ENCODE results near the gene SEPTIN8. TPM values are rescaled to one million over a fixed set of nuclear protein-coding genes. Genes with fewer than 3 reads are reported as not detected.

Gene SEPTIN8
- total and polyA plus RNA-seq, 9 donors: 18.7 to 54.5 (median 36.8) TPM

DNA sequence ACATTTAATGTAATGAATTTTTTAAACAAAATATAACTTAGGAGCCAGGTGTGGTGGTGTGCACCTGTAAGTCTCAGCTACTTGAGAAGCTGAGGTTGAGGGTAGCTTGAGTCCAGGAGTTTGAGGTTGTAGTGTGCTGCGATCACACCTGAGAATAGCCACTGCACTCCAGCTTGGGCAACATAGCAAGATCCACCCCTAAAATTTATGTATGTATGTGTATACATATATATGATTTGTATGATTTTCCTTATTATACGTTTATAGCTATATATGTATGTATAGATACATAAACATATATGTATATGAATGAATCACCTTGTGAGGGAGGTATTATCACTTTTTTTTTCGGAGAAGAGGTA lies 30.5 kb downstream of the SEPTIN8 start:
- DNase-seq: no peak
- no peak overlapping the region for H3K4me3 ChIP-seq
- H3K36me3 ChIP-seq: no peaks in the 10 kb centered on the region
- TF ChIP-seq POLR2A (IDR thresholded peaks at IDR 0.05) (no peak), EP300 (IDR thresholded peaks at IDR 0.05) (no peak)
- WGBS, 3 donors: 23 to 28% (median 23%) methylated on average over 3 of the region's 3 CpGs
- intact Hi-C loops (cut with DNase I): no loop called here
- H3K27me3 ChIP-seq: peaks cover 6% of the 10 kb centered on the region
- no peaks in the 10 kb centered on the region for H3K9me3 ChIP-seq
- no peak overlapping the region for H3K27ac ChIP-seq
- H3K4me1 ChIP-seq (ENCODE audit: insufficient read depth): peaks cover 4% of the 10 kb centered on the region

DNA sequence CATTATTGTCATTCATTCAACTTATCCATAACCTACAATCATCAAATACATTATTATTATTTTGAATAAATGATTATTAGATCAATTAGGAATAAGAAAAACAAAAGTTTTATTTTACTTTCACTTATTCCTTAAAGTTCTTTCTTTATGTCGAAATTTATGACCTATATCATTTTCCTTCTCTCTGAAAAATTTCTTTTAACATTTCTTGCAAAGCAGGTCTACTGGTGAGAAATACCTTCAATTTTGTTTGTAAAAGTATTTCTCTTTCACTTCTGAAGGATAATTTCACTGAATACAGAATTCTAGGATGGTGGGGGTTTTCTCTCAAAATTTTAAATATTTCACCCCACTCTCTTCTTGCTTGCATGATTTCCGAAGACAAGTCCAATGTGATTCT lies 32.4 kb downstream of the SEPTIN8 start:
- Histone ChIP-seq H3K27ac (no peak overlapping the region), H3K4me1 (ENCODE audit: insufficient read depth) (peaks cover 4% of the 10 kb centered on the region), H3K4me3 (no peak overlapping the region), H3K9me3 (no peaks in the 10 kb centered on the region), H3K27me3 (peaks cover 6% of the 10 kb centered on the region), H3K36me3 (no peaks in the 10 kb centered on the region)
- 56 to 90% (median 64%) methylated on average over 2 of the region's 2 CpGs for WGBS, 3 donors
- intact Hi-C loops (cut with DNase I): no loop called here
- no peak for DNase-seq
- TF ChIP-seq, protein P1, sequence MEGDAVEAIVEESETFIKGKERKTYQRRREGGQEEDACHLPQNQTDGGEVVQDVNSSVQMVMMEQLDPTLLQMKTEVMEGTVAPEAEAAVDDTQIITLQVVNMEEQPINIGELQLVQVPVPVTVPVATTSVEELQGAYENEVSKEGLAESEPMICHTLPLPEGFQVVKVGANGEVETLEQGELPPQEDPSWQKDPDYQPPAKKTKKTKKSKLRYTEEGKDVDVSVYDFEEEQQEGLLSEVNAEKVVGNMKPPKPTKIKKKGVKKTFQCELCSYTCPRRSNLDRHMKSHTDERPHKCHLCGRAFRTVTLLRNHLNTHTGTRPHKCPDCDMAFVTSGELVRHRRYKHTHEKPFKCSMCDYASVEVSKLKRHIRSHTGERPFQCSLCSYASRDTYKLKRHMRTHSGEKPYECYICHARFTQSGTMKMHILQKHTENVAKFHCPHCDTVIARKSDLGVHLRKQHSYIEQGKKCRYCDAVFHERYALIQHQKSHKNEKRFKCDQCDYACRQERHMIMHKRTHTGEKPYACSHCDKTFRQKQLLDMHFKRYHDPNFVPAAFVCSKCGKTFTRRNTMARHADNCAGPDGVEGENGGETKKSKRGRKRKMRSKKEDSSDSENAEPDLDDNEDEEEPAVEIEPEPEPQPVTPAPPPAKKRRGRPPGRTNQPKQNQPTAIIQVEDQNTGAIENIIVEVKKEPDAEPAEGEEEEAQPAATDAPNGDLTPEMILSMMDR (IDR thresholded peaks at IDR 0.05): no peak
- TF ChIP-seq POLR2A (IDR thresholded peaks at IDR 0.05) (no peak), EP300 (IDR thresholded peaks at IDR 0.05) (no peak)

DNA sequence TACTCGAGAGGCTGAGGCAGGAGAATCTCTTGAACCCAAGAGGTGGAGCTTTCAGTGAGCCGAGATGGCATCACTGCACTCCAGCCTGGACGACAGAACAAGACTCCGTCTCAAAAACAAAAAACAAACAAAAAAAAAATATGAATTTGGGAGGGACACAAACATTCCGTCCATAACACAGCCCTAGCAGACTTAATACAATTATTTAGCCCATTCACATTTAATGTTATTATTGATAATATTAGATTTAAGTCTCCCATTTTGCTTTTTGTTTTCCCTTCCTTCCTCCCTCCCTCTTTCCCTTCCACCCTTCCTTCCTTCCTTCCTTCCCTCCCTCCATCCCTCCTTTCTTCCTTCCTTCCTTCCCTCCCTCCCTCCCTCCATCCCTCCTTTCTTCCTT lies 34.4 kb downstream of the SEPTIN8 start:
- TF ChIP-seq, protein P1 (IDR thresholded peaks at IDR 0.05): no peak
- TF ChIP-seq EP300 (IDR thresholded peaks at IDR 0.05) (no peak), POLR2A (IDR thresholded peaks at IDR 0.05) (no peak)
- Histone ChIP-seq H3K27me3 (peaks cover 6% of the 10 kb centered on the region), H3K9me3 (no peaks in the 10 kb centered on the region), H3K4me3 (no peak overlapping the region), H3K36me3 (no peaks in the 10 kb centered on the region), H3K27ac (no peak overlapping the region), H3K4me1 (ENCODE audit: insufficient read depth) (peaks cover 2% of the 10 kb centered on the region)
- WGBS, 3 donors: 89 to 91% (median 91%) methylated on average over 5 of the region's 5 CpGs
- intact Hi-C loops (cut with DNase I): no loop called here
- no peak for DNase-seq

DNA sequence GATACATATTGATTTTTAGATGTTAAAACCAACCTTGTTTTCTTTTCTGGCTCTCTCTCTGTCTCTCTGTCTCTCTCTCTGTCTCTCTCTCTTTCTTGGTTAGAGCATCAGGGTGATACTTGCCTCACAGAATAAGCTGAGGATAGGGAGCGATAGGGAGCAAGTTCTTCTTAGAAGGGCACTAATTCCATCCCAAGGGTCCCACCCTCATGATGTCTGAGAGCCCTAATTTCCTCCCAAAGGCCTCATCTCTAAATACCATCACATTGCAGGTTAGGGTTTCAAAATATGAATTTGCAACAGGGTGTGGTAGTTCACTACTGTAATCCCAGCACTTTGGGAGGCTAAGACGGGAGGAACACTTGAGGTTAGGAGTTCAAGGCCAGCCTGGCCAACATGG lies 34.9 kb downstream of the SEPTIN8 start:
- no peak for DNase-seq
- Histone ChIP-seq H3K27me3 (peaks cover 4% of the 10 kb centered on the region), H3K9me3 (no peaks in the 10 kb centered on the region), H3K4me1 (ENCODE audit: insufficient read depth) (peaks cover 1% of the 10 kb centered on the region), H3K36me3 (no peaks in the 10 kb centered on the region), H3K27ac (no peak overlapping the region), H3K4me3 (no peak overlapping the region)
- intact Hi-C loops (cut with DNase I): no loop called here
- TF ChIP-seq EP300 (IDR thresholded peaks at IDR 0.05) (no peak), POLR2A (IDR thresholded peaks at IDR 0.05) (no peak)
- TF ChIP-seq, protein P1 (IDR thresholded peaks at IDR 0.05): no peak
- 83 to 90% (median 88%) methylated on average over 2 of the region's 2 CpGs for WGBS, 3 donors

DNA sequence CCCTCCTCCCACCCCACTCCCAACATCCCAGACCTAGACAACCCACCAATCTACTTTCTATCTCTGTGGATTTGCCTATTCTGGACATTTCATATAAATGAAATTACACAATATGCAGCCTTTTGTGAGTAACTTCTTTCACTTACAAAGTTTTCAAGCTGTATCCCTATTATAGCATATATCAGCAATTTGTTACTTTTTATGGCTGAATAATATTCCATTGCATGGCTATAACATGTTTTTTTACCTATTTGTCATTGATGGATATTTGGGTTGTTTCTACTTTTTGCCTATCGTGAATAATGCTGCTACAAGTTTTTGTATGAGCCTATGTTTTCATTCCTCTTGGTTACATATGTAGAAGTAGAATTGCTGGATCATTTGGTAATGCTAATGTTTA lies 37.8 kb downstream of the SEPTIN8 start:
- intact Hi-C loops (cut with DNase I): loop anchor here in 1 of 4 donors (10.0 kb wide), 1 partner anchor 76 kb away; the partner anchor contains the start of gene SOWAHA
- Histone ChIP-seq H3K27me3 (no peaks in the 10 kb centered on the region), H3K36me3 (no peaks in the 10 kb centered on the region), H3K4me3 (no peak overlapping the region), H3K4me1 (ENCODE audit: insufficient read depth) (peaks cover 2% of the 10 kb centered on the region), H3K27ac (no peak overlapping the region), H3K9me3 (no peaks in the 10 kb centered on the region)
- 69 to 81% (median 76%) methylated on average over 1 of the region's 1 CpG for WGBS, 3 donors
- no peak for TF ChIP-seq EP300 (IDR thresholded peaks at IDR 0.05)
- TF ChIP-seq, protein P1 (IDR thresholded peaks at IDR 0.05): no peak
- no peak for TF ChIP-seq POLR2A (IDR thresholded peaks at IDR 0.05)
- DNase-seq: no peak

Measured in ovary (tissue), 9 donors.